ENCODE results near the gene THADA. TPM values are rescaled to one million over a fixed set of nuclear protein-coding genes. Genes with fewer than 3 reads are reported as not detected.
"Not testable (repeated sequence)": the region's sequence is repeated elsewhere in the genome, so short reads cannot be mapped to it uniquely, and the experiment has no call there.

Gene THADA
- total RNA-seq, 1 donor from 2014 or later, result 38.0 TPM

GRCh38 chr2:43417300-43417699 lies 178.5 kb downstream of the THADA start:
- DNase-seq (ENCODE audit: low spot score), result no peak

GRCh38 chr2:43415592-43415991 lies 180.2 kb downstream of the THADA start:
- no peak for DNase-seq (ENCODE audit: low spot score)

DNA sequence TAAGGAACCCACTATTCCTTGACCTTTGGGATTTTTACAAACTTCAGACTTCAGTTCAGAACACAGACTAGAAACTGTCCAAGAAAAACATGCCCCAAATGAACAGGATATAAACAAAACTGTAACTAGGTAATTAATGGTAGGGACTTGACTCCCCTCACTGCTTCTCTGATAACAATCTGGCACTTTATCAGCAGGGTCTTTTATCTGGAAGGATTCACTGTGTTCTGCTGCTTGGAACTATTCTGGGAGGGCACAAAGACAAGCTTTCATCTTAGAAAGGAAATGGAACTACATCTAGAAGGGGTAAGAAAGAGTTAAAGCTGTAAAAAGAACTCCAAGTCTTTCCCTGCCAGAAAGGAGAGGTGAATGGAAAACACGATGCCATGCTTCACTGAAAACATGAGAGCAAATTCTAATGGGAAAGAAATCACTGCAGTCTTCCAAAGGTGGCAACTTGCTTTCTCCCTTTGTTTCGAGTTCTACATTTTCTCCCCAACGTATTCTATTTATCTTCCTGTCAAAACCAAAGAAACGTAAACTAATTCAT lies 181.2 kb downstream of the THADA start:
- DNase-seq (ENCODE audit: low spot score), result no peak

DNA sequence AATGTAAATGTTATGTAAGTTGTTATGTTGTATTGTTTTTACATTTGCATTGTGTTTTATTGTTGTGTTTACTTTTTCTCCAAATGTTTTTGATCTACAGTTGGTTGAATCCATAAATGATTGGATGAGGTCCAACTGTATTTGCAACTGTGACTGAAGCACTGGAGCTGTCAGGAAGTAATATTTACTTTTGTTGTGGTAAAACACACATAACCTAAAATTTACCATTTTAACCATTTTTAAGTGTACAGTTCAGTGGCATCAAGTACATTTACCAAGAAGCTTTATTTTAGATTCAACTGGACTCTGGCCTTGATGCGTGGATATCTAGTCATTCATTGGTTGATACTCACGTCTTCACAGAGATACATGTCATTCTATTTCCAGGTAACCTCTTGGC lies 181.8 kb downstream of the THADA start:
- DNase-seq (ENCODE audit: low spot score), result no peak

- DNase-seq (ENCODE audit: low spot score), result no peak
Measured at GRCh38 chr2:43412114-43412753, 183.6 kb downstream of the THADA start.

GRCh38 chr2:43410055-43410604 lies 185.7 kb downstream of the THADA start:
- DNase-seq (ENCODE audit: low spot score), result no peak

GRCh38 chr2:43408407-43409160 lies 187.3 kb downstream of the THADA start:
- no peak for DNase-seq (ENCODE audit: low spot score)

DNA sequence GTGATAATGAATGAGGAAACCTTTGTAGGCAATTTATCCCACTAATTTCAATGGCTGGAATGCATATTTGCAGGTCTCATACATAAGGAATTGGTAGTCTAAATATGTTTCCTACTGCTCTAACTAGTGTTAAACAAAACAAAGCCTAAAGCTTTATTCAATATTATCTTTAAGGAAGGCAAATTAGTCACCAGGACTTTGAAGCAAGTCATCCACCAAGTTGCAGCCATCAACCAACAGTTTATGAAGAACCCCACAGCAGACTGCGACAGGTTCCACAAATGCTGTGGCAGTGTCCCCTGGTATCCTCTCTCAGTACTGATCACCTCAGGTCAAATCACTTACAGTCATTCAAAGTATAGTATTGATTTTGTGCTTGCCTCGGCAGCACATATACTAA lies 187.9 kb downstream of the THADA start:
- DNase-seq (ENCODE audit: low spot score), result no peak

GRCh38 chr2:43406651-43407279 lies 189.1 kb downstream of the THADA start:
- no peak for DNase-seq (ENCODE audit: low spot score)

DNA sequence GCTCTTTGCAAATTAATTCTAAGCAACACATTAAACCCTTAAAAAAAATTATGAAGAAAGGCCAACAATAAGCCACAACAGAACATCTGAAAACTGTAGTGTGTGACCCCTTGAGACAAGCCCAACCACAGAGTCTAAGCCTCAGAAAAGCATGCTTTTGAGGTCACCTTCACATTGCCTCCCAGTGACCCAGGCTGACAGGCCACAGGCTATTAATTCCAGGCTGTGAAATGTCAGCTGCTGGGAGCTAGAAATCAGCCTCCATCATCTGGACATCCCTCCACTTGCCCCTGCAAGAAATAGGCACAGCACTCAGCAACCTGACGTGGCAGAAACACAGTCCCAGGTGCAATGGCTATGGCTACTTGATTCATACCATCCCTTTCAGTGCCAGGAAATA lies 190.0 kb downstream of the THADA start:
- no peak for DNase-seq (ENCODE audit: low spot score)

GRCh38 chr2:43402452-43402937 lies 193.3 kb downstream of the THADA start:
- no peak for DNase-seq (ENCODE audit: low spot score)

DNA sequence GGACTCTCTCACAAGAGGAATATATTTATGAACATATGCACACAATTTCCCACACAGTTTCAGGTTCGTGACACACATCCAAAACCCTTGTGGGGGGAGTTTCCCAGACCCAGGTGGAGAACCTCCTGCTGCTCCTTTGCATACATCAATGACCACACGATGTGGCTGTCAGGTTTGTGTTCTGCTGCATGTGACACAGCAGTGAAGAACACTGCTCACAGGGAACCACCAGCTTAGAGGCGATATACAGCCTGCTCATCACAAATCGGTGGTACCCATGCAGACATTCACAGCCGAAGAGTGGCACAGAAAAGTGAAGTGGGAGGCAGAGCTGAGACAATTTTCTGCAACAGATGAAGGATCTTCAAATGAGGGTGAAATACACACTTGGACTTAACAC lies 193.8 kb downstream of the THADA start:
- no peak for DNase-seq (ENCODE audit: low spot score)

- DNase-seq (ENCODE audit: low spot score), result no peak
Measured at GRCh38 chr2:43400508-43400907, 195.3 kb downstream of the THADA start.

DNA sequence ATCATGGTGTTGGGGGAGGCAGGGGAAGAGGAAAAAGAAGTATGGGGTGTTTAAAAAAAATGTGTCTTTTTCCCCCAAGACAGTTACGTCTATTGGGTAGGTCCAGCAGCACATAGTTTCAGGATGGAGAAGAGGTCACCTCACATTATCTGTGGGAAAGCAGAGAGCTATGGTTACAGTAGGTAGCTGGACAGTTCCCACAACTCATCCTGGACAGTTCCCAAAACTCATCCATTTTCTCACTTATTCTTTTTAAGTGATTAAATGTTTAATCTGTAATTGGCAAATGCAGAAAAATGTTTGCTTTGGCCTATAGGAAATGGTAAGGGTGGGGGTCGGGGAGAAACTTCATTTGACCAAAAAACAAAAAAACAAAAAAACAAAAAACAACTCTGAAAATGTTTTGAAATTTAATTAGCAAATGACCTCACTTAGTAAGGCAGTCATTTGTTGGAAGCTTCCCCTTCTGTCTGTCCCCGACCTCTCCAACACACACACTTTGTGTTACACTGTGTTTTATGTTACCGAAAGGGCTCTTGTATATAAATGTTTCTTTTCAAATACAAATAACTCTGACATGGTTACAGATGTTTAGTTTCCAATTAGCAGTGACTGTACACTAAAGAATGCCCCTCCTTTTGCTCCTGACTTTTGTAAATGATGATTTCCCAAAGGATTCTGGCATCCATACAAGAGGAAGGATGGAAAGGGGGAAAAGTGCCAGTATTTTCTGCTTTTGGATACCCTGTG lies 196.1 kb downstream of the THADA start:
- no peak for DNase-seq (ENCODE audit: low spot score)

- DNase-seq (ENCODE audit: low spot score), result no peak
Measured at GRCh38 chr2:43399098-43399497, 196.7 kb downstream of the THADA start.

DNA sequence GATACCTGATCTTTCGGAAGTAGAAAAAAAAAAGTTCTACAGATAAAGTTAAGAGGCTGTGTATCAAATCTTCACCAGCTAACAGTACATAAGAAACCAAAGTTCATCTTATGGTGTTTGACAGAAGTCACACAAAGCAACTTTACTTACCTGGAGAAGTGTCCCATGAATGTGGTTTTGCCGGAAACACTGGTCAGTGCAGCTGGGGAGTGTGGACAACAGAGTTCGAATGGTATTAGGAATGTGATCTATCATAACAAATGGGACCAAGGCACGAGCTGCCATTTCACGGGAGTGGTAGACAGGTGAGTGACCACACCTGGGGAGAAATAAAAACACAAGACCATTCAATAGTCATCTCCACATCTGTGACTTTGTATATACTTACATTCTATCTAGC lies 198.0 kb downstream of the THADA start:
- no peak for DNase-seq (ENCODE audit: low spot score)

- no peak for DNase-seq (ENCODE audit: low spot score)
Measured at GRCh38 chr2:43397411-43397810, 198.4 kb downstream of the THADA start.

- not testable (repeated sequence) for DNase-seq (ENCODE audit: low spot score)
Measured at GRCh38 chr2:43396344-43396743, 199.5 kb downstream of the THADA start.

DNA sequence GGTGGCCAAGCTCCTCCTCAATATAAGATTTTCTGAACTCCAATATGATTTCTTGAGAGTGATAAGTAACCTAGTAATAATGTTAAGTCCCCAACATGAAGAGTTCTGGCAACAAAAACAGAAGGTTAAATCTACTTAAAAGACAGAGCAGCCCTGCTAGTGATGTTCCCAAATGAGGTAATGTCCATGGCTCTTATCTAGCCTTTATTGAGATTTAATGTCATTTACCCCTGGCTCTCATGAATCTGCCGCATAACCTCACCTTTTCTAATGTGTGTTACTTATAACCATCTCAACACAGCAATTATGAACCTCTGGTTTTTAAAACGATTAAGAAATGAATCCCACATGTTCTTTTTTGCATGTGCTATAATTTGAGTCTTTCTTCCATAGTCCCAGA lies 201.9 kb downstream of the THADA start:
- DNase-seq (ENCODE audit: low spot score), result no peak

GRCh38 chr2:43391878-43392215 lies 204.0 kb downstream of the THADA start:
- DNase-seq (ENCODE audit: low spot score), result no peak

- DNase-seq (ENCODE audit: low spot score), result no peak
Measured at GRCh38 chr2:43391201-43391877, 204.5 kb downstream of the THADA start.
